ENCODE results near the gene LNX1.

The LNX1 gene

GRCh38 chr4:53499791-53500190 lies 91.5 kb downstream of the LNX1 start:
- Histone ChIP-seq H3K23ac (ENCODE audit: low read length) (no peak overlapping the region), H3K4ac (ENCODE audit: low read depth, low read length) (no peak overlapping the region), H2BK5ac (ENCODE audit: low read depth, low read length, poor library complexity) (no peak overlapping the region), H2AFZ (ENCODE audit: insufficient read depth, low read length, poor library complexity) (no peak overlapping the region), H3K18ac (ENCODE audit: low read length) (no peak overlapping the region), H2AK5ac (ENCODE audit: low read length) (no peak overlapping the region), H3K36me3 (ENCODE audit: control insufficient read depth in 1 of 2, insufficient read depth in 2 of 2, low read length in 2 of 2) (peaks cover 0 to 3% of the 10 kb centered on the region in 2 experiments), H3K79me2 (ENCODE audit: control insufficient read depth, insufficient read depth, low read length, poor library complexity) (no peaks in the 10 kb centered on the region), H3K14ac (ENCODE audit: low read length) (no peak overlapping the region), H4K12ac (ENCODE audit: low read depth, low read length) (no peak overlapping the region), H3K27me3 (ENCODE audit: insufficient read depth, low read length) (no peaks in the 10 kb centered on the region), H3K4me1 (ENCODE audit: control insufficient read depth in 1 of 2, insufficient read depth in 2 of 2, low read length in 2 of 2) (peaks cover 2% of the 10 kb centered on the region in 2 experiments), H3K27ac (ENCODE audit: low read depth, low read length) (no peak overlapping the region), H3K9me3 (ENCODE audit: insufficient read depth, low read depth, low read length) (no peaks in the 10 kb centered on the region), H3K4me3 (ENCODE audit: low read depth, low read length) (no peak overlapping the region), H4K91ac (ENCODE audit: low read depth, low read length) (no peak overlapping the region), H3K79me1 (ENCODE audit: low read length) (no peaks in the 10 kb centered on the region), H2BK12ac (ENCODE audit: low read length) (no peak overlapping the region), H4K8ac (ENCODE audit: low read depth, low read length) (no peak overlapping the region), H3K9ac (ENCODE audit: low read length) (no peak overlapping the region), H2BK120ac (ENCODE audit: insufficient read depth, low read length, poor library complexity) (no peak overlapping the region), H3K4me2 (ENCODE audit: low read length) (no peak overlapping the region)
- no CpG with 5 or more reads among the region's 1 CpG for WGBS (ENCODE audit: extremely low coverage, insufficient coverage, insufficient read length)
- DNase-seq, result no peak

- Histone ChIP-seq H3K79me2 (ENCODE audit: control insufficient read depth, insufficient read depth, low read length, poor library complexity) (no peaks in the 10 kb centered on the region), H3K23ac (ENCODE audit: low read length) (no peak overlapping the region), H3K14ac (ENCODE audit: low read length) (no peak overlapping the region), H3K27ac (ENCODE audit: low read depth, low read length) (no peak overlapping the region), H3K79me1 (ENCODE audit: low read length) (no peaks in the 10 kb centered on the region), H4K12ac (ENCODE audit: low read depth, low read length) (no peak overlapping the region), H3K9me3 (ENCODE audit: insufficient read depth, low read depth, low read length) (no peaks in the 10 kb centered on the region), H3K27me3 (ENCODE audit: insufficient read depth, low read length) (no peaks in the 10 kb centered on the region), H3K36me3 (ENCODE audit: control insufficient read depth in 1 of 2, insufficient read depth in 2 of 2, low read length in 2 of 2) (peaks cover 0 to 3% of the 10 kb centered on the region in 2 experiments), H4K8ac (ENCODE audit: low read depth, low read length) (no peak overlapping the region), H2AK5ac (ENCODE audit: low read length) (no peak overlapping the region), H3K4me3 (ENCODE audit: low read depth, low read length) (no peak overlapping the region), H2BK120ac (ENCODE audit: insufficient read depth, low read length, poor library complexity) (no peak overlapping the region), H2BK5ac (ENCODE audit: low read depth, low read length, poor library complexity) (no peak overlapping the region), H4K91ac (ENCODE audit: low read depth, low read length) (no peak overlapping the region), H3K18ac (ENCODE audit: low read length) (no peak overlapping the region), H2AFZ (ENCODE audit: insufficient read depth, low read length, poor library complexity) (no peak overlapping the region), H3K4ac (ENCODE audit: low read depth, low read length) (no peak overlapping the region), H2BK12ac (ENCODE audit: low read length) (no peak overlapping the region), H3K9ac (ENCODE audit: low read length) (no peak overlapping the region), H3K4me1 (ENCODE audit: control insufficient read depth in 1 of 2, insufficient read depth in 2 of 2, low read length in 2 of 2) (peaks cover 2% of the 10 kb centered on the region in 2 experiments), H3K4me2 (ENCODE audit: low read length) (no peak overlapping the region)
- no peak for DNase-seq
- no CpG with 5 or more reads among the region's 2 CpGs for WGBS (ENCODE audit: extremely low coverage, insufficient coverage, insufficient read length)
Measured at GRCh38 chr4:53498706-53499105, 92.6 kb downstream of the LNX1 start.

GRCh38 chr4:53497487-53498244 lies 93.6 kb downstream of the LNX1 start:
- Histone ChIP-seq H3K27me3 (ENCODE audit: insufficient read depth, low read length) (no peaks in the 10 kb centered on the region), H3K27ac (ENCODE audit: low read depth, low read length) (no peak overlapping the region), H3K36me3 (ENCODE audit: control insufficient read depth in 1 of 2, insufficient read depth in 2 of 2, low read length in 2 of 2) (peaks cover 0 to 3% of the 10 kb centered on the region in 2 experiments), H3K9ac (ENCODE audit: low read length) (no peak overlapping the region), H2AFZ (ENCODE audit: insufficient read depth, low read length, poor library complexity) (no peak overlapping the region), H3K79me2 (ENCODE audit: control insufficient read depth, insufficient read depth, low read length, poor library complexity) (no peaks in the 10 kb centered on the region), H3K9me3 (ENCODE audit: insufficient read depth, low read depth, low read length) (no peaks in the 10 kb centered on the region), H3K18ac (ENCODE audit: low read length) (no peak overlapping the region), H4K8ac (ENCODE audit: low read depth, low read length) (no peak overlapping the region), H3K4ac (ENCODE audit: low read depth, low read length) (no peak overlapping the region), H3K4me1 (ENCODE audit: control insufficient read depth in 1 of 2, insufficient read depth in 2 of 2, low read length in 2 of 2) (peaks cover 2% of the 10 kb centered on the region in 2 experiments), H3K4me3 (ENCODE audit: low read depth, low read length) (no peak overlapping the region), H4K91ac (ENCODE audit: low read depth, low read length) (no peak overlapping the region), H2BK12ac (ENCODE audit: low read length) (no peak overlapping the region), H4K12ac (ENCODE audit: low read depth, low read length) (no peak overlapping the region), H2BK120ac (ENCODE audit: insufficient read depth, low read length, poor library complexity) (no peak overlapping the region), H3K4me2 (ENCODE audit: low read length) (no peak overlapping the region), H3K23ac (ENCODE audit: low read length) (no peak overlapping the region), H3K79me1 (ENCODE audit: low read length) (no peaks in the 10 kb centered on the region), H2AK5ac (ENCODE audit: low read length) (no peak overlapping the region), H3K14ac (ENCODE audit: low read length) (no peak overlapping the region), H2BK5ac (ENCODE audit: low read depth, low read length, poor library complexity) (no peak overlapping the region)
- peak; percentile 84 to 90 for DNase-seq
- no CpG with 5 or more reads among the region's 7 CpGs for WGBS (ENCODE audit: extremely low coverage, insufficient coverage, insufficient read length)

- Histone ChIP-seq H2BK12ac (ENCODE audit: low read length) (no peak overlapping the region), H3K79me2 (ENCODE audit: control insufficient read depth, insufficient read depth, low read length, poor library complexity) (no peaks in the 10 kb centered on the region), H4K91ac (ENCODE audit: low read depth, low read length) (no peak overlapping the region), H3K18ac (ENCODE audit: low read length) (no peak overlapping the region), H2AK5ac (ENCODE audit: low read length) (no peak overlapping the region), H2BK120ac (ENCODE audit: insufficient read depth, low read length, poor library complexity) (no peak overlapping the region), H2AFZ (ENCODE audit: insufficient read depth, low read length, poor library complexity) (no peak overlapping the region), H3K23ac (ENCODE audit: low read length) (no peak overlapping the region), H3K9me3 (ENCODE audit: insufficient read depth, low read depth, low read length) (no peaks in the 10 kb centered on the region), H3K27me3 (ENCODE audit: insufficient read depth, low read length) (no peaks in the 10 kb centered on the region), H3K14ac (ENCODE audit: low read length) (no peak overlapping the region), H3K4ac (ENCODE audit: low read depth, low read length) (no peak overlapping the region), H3K79me1 (ENCODE audit: low read length) (no peaks in the 10 kb centered on the region), H4K8ac (ENCODE audit: low read depth, low read length) (no peak overlapping the region), H3K36me3 (ENCODE audit: control insufficient read depth in 1 of 2, insufficient read depth in 2 of 2, low read length in 2 of 2) (peaks cover 0 to 3% of the 10 kb centered on the region in 2 experiments), H3K4me2 (ENCODE audit: low read length) (no peak overlapping the region), H3K4me3 (ENCODE audit: low read depth, low read length) (no peak overlapping the region), H3K4me1 (ENCODE audit: control insufficient read depth in 1 of 2, insufficient read depth in 2 of 2, low read length in 2 of 2) (peaks cover 2% of the 10 kb centered on the region in 2 experiments), H3K27ac (ENCODE audit: low read depth, low read length) (no peak overlapping the region), H2BK5ac (ENCODE audit: low read depth, low read length, poor library complexity) (no peak overlapping the region), H4K12ac (ENCODE audit: low read depth, low read length) (no peak overlapping the region), H3K9ac (ENCODE audit: low read length) (no peak overlapping the region)
- 100% methylated on average over 2 of the region's 6 CpGs for WGBS (ENCODE audit: extremely low coverage, insufficient coverage, insufficient read length)
- no peak for DNase-seq
Measured at GRCh38 chr4:53494851-53495250, 96.4 kb downstream of the LNX1 start.
